ENCODE data around the gene NFX1.

Gene NFX1

DNA sequence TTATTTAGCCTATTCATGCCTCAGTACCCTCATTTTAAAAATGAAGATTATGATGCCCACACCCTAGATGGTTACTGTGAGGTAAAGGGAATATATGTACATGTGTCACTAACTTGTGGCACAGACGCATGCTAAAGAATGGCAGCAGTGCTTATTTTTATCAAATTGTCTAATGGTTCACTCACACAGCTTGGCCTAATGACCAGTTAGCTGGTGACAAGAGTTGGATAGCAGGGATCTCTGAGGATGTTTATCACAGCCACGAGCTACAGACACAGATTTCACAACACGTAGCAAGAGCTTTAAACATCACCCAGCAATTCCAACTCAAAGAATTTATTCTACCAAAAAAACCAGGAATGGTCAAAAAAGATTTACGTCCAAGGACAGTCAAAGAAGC lies 33.0 kb upstream of the NFX1 start:
- TF ChIP-seq, protein P1, sequence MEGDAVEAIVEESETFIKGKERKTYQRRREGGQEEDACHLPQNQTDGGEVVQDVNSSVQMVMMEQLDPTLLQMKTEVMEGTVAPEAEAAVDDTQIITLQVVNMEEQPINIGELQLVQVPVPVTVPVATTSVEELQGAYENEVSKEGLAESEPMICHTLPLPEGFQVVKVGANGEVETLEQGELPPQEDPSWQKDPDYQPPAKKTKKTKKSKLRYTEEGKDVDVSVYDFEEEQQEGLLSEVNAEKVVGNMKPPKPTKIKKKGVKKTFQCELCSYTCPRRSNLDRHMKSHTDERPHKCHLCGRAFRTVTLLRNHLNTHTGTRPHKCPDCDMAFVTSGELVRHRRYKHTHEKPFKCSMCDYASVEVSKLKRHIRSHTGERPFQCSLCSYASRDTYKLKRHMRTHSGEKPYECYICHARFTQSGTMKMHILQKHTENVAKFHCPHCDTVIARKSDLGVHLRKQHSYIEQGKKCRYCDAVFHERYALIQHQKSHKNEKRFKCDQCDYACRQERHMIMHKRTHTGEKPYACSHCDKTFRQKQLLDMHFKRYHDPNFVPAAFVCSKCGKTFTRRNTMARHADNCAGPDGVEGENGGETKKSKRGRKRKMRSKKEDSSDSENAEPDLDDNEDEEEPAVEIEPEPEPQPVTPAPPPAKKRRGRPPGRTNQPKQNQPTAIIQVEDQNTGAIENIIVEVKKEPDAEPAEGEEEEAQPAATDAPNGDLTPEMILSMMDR (conservative IDR thresholded peaks at IDR 0.05), result no peak
- no peak overlapping the region for H3K27ac ChIP-seq

DNA sequence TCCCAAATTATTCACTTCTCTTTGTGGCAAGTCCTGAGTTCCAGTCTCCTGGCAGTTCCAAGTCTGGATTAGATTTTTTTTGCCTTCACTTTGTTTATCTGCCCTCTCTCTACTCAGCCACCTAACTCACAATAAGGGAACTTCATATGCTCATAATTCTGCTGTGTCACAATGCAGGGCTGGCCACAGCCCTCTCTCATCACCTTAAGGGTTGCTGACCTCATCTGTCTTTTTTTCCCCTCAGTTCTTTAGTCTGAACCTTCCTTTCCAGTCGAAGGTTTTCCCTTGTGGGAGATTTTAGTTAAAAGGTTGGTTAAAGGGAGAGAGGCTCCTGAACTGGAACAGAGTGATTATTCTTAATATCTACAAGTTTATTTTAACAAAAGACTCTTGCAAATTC lies 29.9 kb upstream of the NFX1 start:
- TF ChIP-seq, protein P1 (conservative IDR thresholded peaks at IDR 0.05), result no peak
- no peak overlapping the region for H3K27ac ChIP-seq

DNA sequence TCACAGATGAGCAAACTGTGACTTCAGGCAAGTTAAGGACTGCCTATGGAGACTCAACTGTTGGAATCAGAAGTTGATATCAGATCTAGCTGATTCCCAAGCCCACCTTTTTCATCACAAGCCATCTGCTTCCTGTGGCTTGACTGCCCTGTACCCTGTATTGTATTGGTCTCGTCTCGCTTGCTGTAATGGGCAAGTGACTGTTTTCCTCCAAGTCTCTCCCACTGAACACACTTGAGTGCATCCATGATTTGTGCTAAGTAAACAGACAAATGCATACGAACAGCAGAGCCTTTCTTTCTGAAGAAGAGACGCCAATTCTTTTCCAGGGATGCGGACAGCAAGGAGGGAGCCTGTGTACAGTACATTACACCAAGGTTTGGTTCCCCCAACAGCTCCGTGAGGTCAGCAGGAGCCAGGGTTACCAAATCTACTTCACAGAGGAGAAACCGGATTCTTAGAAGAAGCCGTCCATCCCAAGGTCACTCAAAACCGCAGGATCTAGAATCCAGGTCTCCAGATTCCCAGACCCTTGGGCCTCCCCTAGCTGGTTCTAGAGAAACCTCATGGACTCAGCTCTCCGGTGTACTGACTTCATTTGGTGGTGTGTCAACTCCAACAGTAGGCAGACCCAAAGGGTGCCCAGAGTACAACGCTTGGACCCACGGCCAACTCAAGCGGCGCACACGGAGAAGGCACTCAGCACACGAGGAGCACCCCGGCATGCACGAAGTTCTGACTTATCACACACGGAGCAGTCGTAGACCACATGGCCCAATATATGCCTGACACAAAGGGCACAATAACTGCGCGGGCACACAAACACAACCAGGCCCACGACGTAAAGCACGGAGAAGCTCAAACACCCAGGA lies 26.9 kb upstream of the NFX1 start:
- TF ChIP-seq, protein P1 (conservative IDR thresholded peaks at IDR 0.05), result no peak
- peak overlapping the region; percentile 91 for H3K27ac ChIP-seq

DNA sequence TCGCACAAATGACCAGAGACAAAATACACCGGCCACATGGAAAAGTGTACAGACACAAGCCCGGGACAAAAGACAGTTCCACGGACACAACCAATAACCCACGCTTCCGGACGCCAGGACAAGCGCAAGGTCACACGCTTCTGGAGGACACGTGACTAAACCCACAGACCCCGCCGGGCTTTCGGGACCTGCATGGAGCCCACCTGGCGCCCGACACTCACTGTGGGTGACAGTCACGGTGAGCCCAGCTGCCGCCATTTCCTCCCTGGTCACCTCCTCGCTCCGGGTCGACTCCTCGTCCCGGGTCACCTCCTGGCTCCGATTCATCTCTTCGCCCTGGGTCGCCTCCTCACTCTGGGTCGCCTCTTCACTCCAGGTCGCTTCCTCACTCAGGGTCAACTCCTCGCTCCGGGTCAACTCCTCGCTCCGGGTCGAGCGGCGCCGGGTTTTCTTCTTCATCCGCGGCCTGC lies 26.3 kb upstream of the NFX1 start:
- TF ChIP-seq, protein P1 (conservative IDR thresholded peaks at IDR 0.05), result no peak
- peak overlapping the region; percentile 91 for H3K27ac ChIP-seq

DNA sequence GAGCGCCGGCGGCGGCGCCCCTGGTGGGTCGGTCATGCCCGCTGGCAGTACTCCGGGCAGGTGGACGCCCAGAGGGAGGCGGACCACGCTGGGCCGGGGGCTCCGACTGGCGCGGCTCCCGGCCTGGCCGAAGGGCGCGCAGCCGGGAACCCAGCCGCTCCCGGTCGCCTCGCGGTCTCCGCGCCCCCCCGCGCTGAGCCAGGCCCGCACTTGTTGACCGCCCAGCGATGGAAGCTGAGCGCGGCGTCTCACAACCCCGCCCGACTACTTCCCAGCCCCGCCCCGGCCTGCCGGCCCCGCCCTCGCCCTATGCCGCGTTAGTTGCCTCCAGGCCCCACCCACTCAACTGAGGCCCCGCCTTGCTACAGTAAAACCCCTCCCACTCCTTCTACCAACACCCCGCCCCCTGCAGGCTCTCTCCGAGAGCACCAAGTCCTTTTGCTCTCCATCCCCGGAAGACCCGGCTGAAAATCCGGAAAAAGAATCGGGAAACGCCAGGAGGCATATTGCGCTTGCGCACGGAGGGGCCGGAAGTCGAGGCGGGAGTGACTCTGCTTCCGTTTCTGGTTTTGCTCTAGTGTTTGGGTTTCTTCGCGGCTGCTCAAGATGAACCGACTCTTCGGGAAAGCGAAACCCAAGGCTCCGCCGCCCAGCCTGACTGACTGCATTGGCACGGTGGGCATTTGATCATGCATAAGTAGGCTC lies 25.7 kb upstream of the NFX1 start, which contains the start of the genes BAG1 and CHMP5:
Gene BAG1, minus strand, starts transcription at position 236 of the 705 bp plus-strand sequence.
Gene CHMP5, plus strand, starts transcription at position 577 of the 705 bp plus-strand sequence. Its CDS starts 30 bp downstream, at position 607.
- H3K27ac ChIP-seq, result peak within 1 kb of the TSS; percentile 91
- TF ChIP-seq, protein P1 (conservative IDR thresholded peaks at IDR 0.05), result peak; percentile 29; the same call in 1 of the 2 replicates

DNA sequence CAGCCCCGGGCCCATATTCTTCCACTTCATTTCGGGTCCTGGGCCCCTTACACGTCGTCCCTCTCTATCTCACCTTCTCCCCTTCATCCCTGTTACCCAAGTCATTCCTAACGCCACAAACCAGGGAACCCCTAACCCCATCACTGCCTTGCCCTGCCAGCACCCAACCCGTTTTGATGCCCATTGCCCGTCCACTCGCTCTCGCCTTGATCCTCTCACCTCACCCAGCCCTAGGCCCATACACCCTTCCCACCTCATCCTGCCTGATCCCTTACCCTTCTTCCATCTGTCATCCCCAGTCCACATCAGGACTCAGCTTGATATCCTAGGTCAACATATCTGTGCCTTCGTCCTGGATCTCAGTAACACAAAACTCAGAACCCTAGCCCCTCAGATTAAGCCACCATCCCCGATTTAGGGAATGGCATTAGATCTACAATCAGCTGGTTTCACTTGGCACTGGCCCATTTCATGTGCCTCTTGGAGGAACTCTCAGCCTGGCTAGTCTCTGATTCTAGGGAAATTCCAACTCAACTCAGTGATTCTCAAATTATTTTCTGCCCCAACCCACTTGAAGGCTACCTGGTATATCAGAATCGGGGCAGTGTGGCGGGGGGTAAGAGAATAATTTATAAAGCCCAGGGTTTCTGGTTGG lies 25.0 kb upstream of the NFX1 start:
- H3K27ac ChIP-seq, result peak overlapping the region; percentile 91
- TF ChIP-seq, protein P1 (conservative IDR thresholded peaks at IDR 0.05), result no peak
